ENCODE results near the gene GRIN2A. TPM values are rescaled to one million over a fixed set of nuclear protein-coding genes. Genes with fewer than 3 reads are reported as not detected.

The GRIN2A gene
- total RNA-seq, 1 donor from 2014 or later: not detected

DNA sequence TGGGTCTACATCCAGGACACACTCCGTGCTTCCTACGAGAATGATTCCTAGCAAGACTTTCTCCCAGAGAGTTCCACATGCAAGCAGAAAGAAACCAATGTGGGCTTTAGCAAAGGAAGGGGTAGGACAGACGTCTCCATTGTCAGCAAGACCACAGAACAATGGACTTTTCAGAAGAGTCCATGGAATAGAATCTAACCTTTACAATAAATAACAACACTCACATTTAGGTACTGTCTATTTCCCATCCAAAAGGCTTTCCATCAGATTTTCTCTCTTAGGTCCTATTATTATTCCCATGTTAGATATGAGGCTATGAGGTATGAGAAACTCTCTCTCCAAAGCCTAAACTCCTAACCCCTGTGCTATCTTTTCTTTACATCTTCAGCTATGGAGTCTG, 360.9 kb downstream of the GRIN2A start:
- no peak overlapping the region for H3K4me3 ChIP-seq (ENCODE audit: low read depth, low read length)
- TF ChIP-seq, protein P1, sequence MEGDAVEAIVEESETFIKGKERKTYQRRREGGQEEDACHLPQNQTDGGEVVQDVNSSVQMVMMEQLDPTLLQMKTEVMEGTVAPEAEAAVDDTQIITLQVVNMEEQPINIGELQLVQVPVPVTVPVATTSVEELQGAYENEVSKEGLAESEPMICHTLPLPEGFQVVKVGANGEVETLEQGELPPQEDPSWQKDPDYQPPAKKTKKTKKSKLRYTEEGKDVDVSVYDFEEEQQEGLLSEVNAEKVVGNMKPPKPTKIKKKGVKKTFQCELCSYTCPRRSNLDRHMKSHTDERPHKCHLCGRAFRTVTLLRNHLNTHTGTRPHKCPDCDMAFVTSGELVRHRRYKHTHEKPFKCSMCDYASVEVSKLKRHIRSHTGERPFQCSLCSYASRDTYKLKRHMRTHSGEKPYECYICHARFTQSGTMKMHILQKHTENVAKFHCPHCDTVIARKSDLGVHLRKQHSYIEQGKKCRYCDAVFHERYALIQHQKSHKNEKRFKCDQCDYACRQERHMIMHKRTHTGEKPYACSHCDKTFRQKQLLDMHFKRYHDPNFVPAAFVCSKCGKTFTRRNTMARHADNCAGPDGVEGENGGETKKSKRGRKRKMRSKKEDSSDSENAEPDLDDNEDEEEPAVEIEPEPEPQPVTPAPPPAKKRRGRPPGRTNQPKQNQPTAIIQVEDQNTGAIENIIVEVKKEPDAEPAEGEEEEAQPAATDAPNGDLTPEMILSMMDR (conservative IDR thresholded peaks at IDR 0.05; ENCODE audit: low read depth, low read length): no peak
- DNase-seq (ENCODE audit: low read depth): no peak

GRCh38 chr16:9820476-9821246, 361.6 kb downstream of the GRIN2A start:
- TF ChIP-seq, protein P1 (conservative IDR thresholded peaks at IDR 0.05; ENCODE audit: low read depth, low read length): no peak
- H3K4me3 ChIP-seq (ENCODE audit: low read depth, low read length): no peak overlapping the region
- DNase-seq (ENCODE audit: low read depth): no peak

DNA sequence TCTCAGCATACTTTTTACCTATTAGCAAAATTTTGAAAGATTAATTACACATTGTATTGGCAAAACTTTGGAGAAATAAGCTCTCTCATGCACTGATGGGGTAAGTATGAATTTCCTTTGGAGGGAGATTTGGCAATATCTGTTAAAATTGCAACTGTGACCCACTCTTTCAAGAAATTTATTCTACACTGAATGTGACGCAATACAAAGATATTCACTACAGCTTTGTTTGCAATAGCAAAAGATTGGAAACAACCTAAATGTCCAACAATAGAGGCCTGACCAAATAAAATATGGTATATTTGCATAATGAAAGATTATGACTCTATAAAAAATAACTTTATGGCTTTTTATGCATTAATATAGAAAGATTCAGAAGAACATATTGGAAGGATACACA, 363.5 kb downstream of the GRIN2A start:
- H3K4me3 ChIP-seq (ENCODE audit: low read depth, low read length): no peak overlapping the region
- DNase-seq (ENCODE audit: low read depth): no peak
- TF ChIP-seq, protein P1 (conservative IDR thresholded peaks at IDR 0.05; ENCODE audit: low read depth, low read length): no peak

GRCh38 chr16:9817586-9817985, 364.6 kb downstream of the GRIN2A start:
- DNase-seq (ENCODE audit: low read depth): no peak
- no peak overlapping the region for H3K4me3 ChIP-seq (ENCODE audit: low read depth, low read length)
- TF ChIP-seq, protein P1 (conservative IDR thresholded peaks at IDR 0.05; ENCODE audit: low read depth, low read length): no peak

- no peak overlapping the region for H3K4me3 ChIP-seq (ENCODE audit: low read depth, low read length)
- DNase-seq (ENCODE audit: low read depth): no peak
- TF ChIP-seq, protein P1 (conservative IDR thresholded peaks at IDR 0.05; ENCODE audit: low read depth, low read length): no peak
Measured at GRCh38 chr16:9816644-9817043, 365.6 kb downstream of the GRIN2A start.

DNA sequence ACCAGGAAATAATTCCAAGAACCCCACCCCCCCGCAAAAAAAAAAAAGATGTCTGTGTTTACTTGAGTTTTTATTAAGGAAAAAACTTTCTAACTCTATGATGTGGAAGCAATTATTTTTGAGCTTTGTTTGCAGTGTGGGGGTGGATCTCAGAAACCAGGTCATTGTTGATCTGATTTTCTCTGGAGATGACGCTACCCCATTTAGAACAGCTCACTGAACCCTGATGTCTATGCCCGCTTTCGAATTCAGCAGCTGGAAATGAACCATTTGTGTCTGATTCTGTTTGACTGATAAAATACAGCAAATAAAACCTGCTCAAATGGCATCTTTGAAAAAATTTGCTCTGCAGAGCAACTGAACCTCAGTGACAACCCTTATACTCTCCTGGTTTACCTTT, 368.6 kb downstream of the GRIN2A start:
- DNase-seq (ENCODE audit: low read depth): no peak
- H3K4me3 ChIP-seq (ENCODE audit: low read depth, low read length): no peak overlapping the region
- TF ChIP-seq, protein P1 (conservative IDR thresholded peaks at IDR 0.05; ENCODE audit: low read depth, low read length): no peak

DNA sequence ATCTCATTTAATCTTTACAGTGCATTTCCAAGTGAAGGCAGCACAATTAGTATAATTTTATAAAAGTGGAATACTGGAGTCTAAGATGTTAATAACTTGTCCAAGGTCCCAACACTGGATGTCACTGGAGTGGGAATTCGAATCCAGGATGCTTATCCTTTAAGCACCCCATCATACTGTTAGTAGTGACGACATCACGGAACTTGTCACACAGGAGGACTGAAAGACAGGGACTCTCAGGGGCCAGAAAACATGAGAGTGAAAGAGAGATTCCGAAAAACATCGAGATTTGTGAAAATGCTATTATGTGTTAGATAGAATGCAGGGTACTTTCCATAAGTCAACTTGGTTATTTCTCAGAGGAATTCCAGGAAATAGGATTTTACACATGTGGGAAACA, 374.0 kb downstream of the GRIN2A start:
- TF ChIP-seq, protein P1 (conservative IDR thresholded peaks at IDR 0.05; ENCODE audit: low read depth, low read length): no peak
- no peak for DNase-seq (ENCODE audit: low read depth)
- H3K4me3 ChIP-seq (ENCODE audit: low read depth, low read length): no peak overlapping the region
